Activated naive CD8-positive, alpha-beta T cell (primary cell): ENCODE data around the gene CD300LF.

ENCODE experiments used
- H3K27ac Mint-ChIP-seq: one replicate; pipeline ENCODE4 v1.8.0; 2021; ENCODE audit warnings: mixed read lengths
- H3K27me3 Mint-ChIP-seq: one replicate; pipeline ENCODE4 v1.8.0; 2021; ENCODE audit warnings: mixed read lengths
- H3K36me3 Mint-ChIP-seq: one replicate; pipeline ENCODE4 v1.8.0; 2021; ENCODE audit warnings: mixed read lengths
- H3K4me1 Mint-ChIP-seq: one replicate; pipeline ENCODE4 v1.8.0; 2021; ENCODE audit warnings: low read depth, mixed read lengths
- H3K4me3 Mint-ChIP-seq: one replicate; pipeline ENCODE4 v1.8.0; 2021; ENCODE audit warnings: mild to moderate bottlenecking, mixed read lengths
- H3K9me3 Mint-ChIP-seq: one replicate; pipeline ENCODE4 v1.8.0; 2021; ENCODE audit warnings: low read depth, mixed read lengths

The CD300LF gene

GRCh38 chr17:74698069-74698468 is 14.7 kb downstream of the CD300LF start:
- no peaks in the 10 kb centered on the region for H3K36me3 Mint-ChIP-seq
- peaks cover 2% of the 10 kb centered on the region for H3K27me3 Mint-ChIP-seq
- H3K27ac Mint-ChIP-seq: no peak overlapping the region

GRCh38 chr17:74697515-74697914 is 15.2 kb downstream of the CD300LF start:
- Mint-ChIP-seq H3K9me3 (no peaks in the 10 kb centered on the region), H3K36me3 (no peaks in the 10 kb centered on the region), H3K4me1 (no peaks in the 10 kb centered on the region), H3K27me3 (peaks cover 2% of the 10 kb centered on the region), H3K27ac (no peak overlapping the region), H3K4me3 (no peak overlapping the region)

More at GRCh38 chr17:74698069-74698468, 14.7 kb downstream of the CD300LF start:
- Mint-ChIP-seq H3K4me1 (no peaks in the 10 kb centered on the region), H3K4me3 (no peak overlapping the region), H3K9me3 (no peaks in the 10 kb centered on the region)

GRCh38 chr17:74695629-74696028 is 17.1 kb downstream of the CD300LF start:
- Mint-ChIP-seq H3K27ac (no peak overlapping the region), H3K9me3 (no peaks in the 10 kb centered on the region), H3K4me1 (no peaks in the 10 kb centered on the region), H3K4me3 (no peak overlapping the region), H3K36me3 (no peaks in the 10 kb centered on the region), H3K27me3 (peaks cover 2% of the 10 kb centered on the region)

GRCh38 chr17:74694081-74694480 is 18.6 kb downstream of the CD300LF start:
- no peaks in the 10 kb centered on the region for H3K4me1 Mint-ChIP-seq
- H3K4me3 Mint-ChIP-seq: no peak overlapping the region
- no peaks in the 10 kb centered on the region for H3K9me3 Mint-ChIP-seq
- no peaks in the 10 kb centered on the region for H3K36me3 Mint-ChIP-seq
- no peak overlapping the region for H3K27ac Mint-ChIP-seq
- H3K27me3 Mint-ChIP-seq: no peaks in the 10 kb centered on the region

GRCh38 chr17:74691151-74691550 is 21.6 kb downstream of the CD300LF start:
- H3K9me3 Mint-ChIP-seq: no peaks in the 10 kb centered on the region
- H3K4me1 Mint-ChIP-seq: no peaks in the 10 kb centered on the region
- no peak overlapping the region for H3K27ac Mint-ChIP-seq

GRCh38 chr17:74690409-74690825 is 22.3 kb downstream of the CD300LF start:
- no peak overlapping the region for H3K27ac Mint-ChIP-seq
- H3K4me1 Mint-ChIP-seq: no peaks in the 10 kb centered on the region
- no peak overlapping the region for H3K4me3 Mint-ChIP-seq

More at GRCh38 chr17:74691151-74691550, 21.6 kb downstream of the CD300LF start:
- no peaks in the 10 kb centered on the region for H3K36me3 Mint-ChIP-seq
- H3K27me3 Mint-ChIP-seq: no peaks in the 10 kb centered on the region
- H3K4me3 Mint-ChIP-seq: no peak overlapping the region

GRCh38 chr17:74687886-74688285 is 24.8 kb downstream of the CD300LF start:
- H3K4me3 Mint-ChIP-seq: no peak overlapping the region
- H3K36me3 Mint-ChIP-seq: no peaks in the 10 kb centered on the region
- H3K27me3 Mint-ChIP-seq: peaks cover 1% of the 10 kb centered on the region
- H3K4me1 Mint-ChIP-seq: no peaks in the 10 kb centered on the region
- H3K27ac Mint-ChIP-seq: no peak overlapping the region
- no peaks in the 10 kb centered on the region for H3K9me3 Mint-ChIP-seq

More at GRCh38 chr17:74690409-74690825, 22.3 kb downstream of the CD300LF start:
- no peaks in the 10 kb centered on the region for H3K9me3 Mint-ChIP-seq
- no peaks in the 10 kb centered on the region for H3K27me3 Mint-ChIP-seq
- no peaks in the 10 kb centered on the region for H3K36me3 Mint-ChIP-seq

- Mint-ChIP-seq H3K27me3 (peaks cover 4% of the 10 kb centered on the region), H3K9me3 (no peaks in the 10 kb centered on the region), H3K4me1 (no peaks in the 10 kb centered on the region), H3K36me3 (no peaks in the 10 kb centered on the region), H3K27ac (no peak overlapping the region), H3K4me3 (no peak overlapping the region)
Observed at GRCh38 chr17:74686761-74687160, 26.0 kb downstream of the CD300LF start.

GRCh38 chr17:74682471-74683190 is 30.1 kb downstream of the CD300LF start:
- H3K4me3 Mint-ChIP-seq: no peak overlapping the region
- H3K36me3 Mint-ChIP-seq: no peaks in the 10 kb centered on the region
- no peak overlapping the region for H3K27ac Mint-ChIP-seq
- no peaks in the 10 kb centered on the region for H3K9me3 Mint-ChIP-seq
- peaks cover 4% of the 10 kb centered on the region for H3K27me3 Mint-ChIP-seq
- H3K4me1 Mint-ChIP-seq: peaks cover 11% of the 10 kb centered on the region

GRCh38 chr17:74682028-74682427 is 30.7 kb downstream of the CD300LF start:
- no peaks in the 10 kb centered on the region for H3K9me3 Mint-ChIP-seq
- no peak overlapping the region for H3K4me3 Mint-ChIP-seq
- no peaks in the 10 kb centered on the region for H3K36me3 Mint-ChIP-seq
- peaks cover 17% of the 10 kb centered on the region for H3K4me1 Mint-ChIP-seq
- peaks cover 4% of the 10 kb centered on the region for H3K27me3 Mint-ChIP-seq
- H3K27ac Mint-ChIP-seq: no peak overlapping the region

GRCh38 chr17:74680941-74681340 is 31.8 kb downstream of the CD300LF start:
- Mint-ChIP-seq H3K9me3 (no peaks in the 10 kb centered on the region), H3K4me1 (peaks cover 17% of the 10 kb centered on the region), H3K27ac (no peak overlapping the region), H3K36me3 (no peaks in the 10 kb centered on the region), H3K27me3 (peaks cover 4% of the 10 kb centered on the region), H3K4me3 (no peak overlapping the region)

- Mint-ChIP-seq H3K4me3 (no peak overlapping the region), H3K27ac (no peak overlapping the region), H3K9me3 (no peaks in the 10 kb centered on the region), H3K4me1 (peaks cover 17% of the 10 kb centered on the region), H3K27me3 (peaks cover 8% of the 10 kb centered on the region), H3K36me3 (no peaks in the 10 kb centered on the region)
Observed at GRCh38 chr17:74680213-74680612, 32.5 kb downstream of the CD300LF start.

- Mint-ChIP-seq H3K27me3 (peaks cover 13% of the 10 kb centered on the region), H3K4me3 (no peak overlapping the region), H3K9me3 (no peaks in the 10 kb centered on the region), H3K4me1 (peaks cover 17% of the 10 kb centered on the region), H3K36me3 (no peaks in the 10 kb centered on the region), H3K27ac (no peak overlapping the region)
Observed at GRCh38 chr17:74679374-74679773, 33.3 kb downstream of the CD300LF start.

GRCh38 chr17:74678541-74678940 is 34.2 kb downstream of the CD300LF start:
- Mint-ChIP-seq H3K4me3 (no peak overlapping the region), H3K36me3 (no peaks in the 10 kb centered on the region), H3K27ac (no peak overlapping the region), H3K9me3 (no peaks in the 10 kb centered on the region), H3K4me1 (peaks cover 17% of the 10 kb centered on the region), H3K27me3 (peaks cover 13% of the 10 kb centered on the region)

GRCh38 chr17:74677558-74678466 is 34.9 kb downstream of the CD300LF start:
- Mint-ChIP-seq H3K27ac (no peak overlapping the region), H3K4me1 (peaks cover 17% of the 10 kb centered on the region), H3K4me3 (no peak overlapping the region), H3K9me3 (no peaks in the 10 kb centered on the region), H3K36me3 (peaks cover 2% of the 10 kb centered on the region), H3K27me3 (peaks cover 16% of the 10 kb centered on the region)
